ENCODE results near the gene HDGFL1.

HDGFL1 gene

GRCh38 chr6:22570185-22570551, 802 bp downstream of the HDGFL1 start:
- Mint-ChIP-seq H3K27me3 (ENCODE audit: low read depth) (no peaks in the 10 kb centered on the region), H3K4me3 (no peak overlapping the region), H3K4me1 (ENCODE audit: low read depth) (no peaks in the 10 kb centered on the region), H3K27ac (no peak overlapping the region), H3K36me3 (ENCODE audit: low read depth) (no peaks in the 10 kb centered on the region), H3K9me3 (peaks cover 5% of the 10 kb centered on the region)
- no peak for DNase-seq (ENCODE audit: low spot score)

GRCh38 chr6:22575190-22575589, 5.8 kb downstream of the HDGFL1 start:
- H3K9me3 Mint-ChIP-seq = peaks cover 5% of the 10 kb centered on the region
- H3K4me3 Mint-ChIP-seq = no peak overlapping the region
- H3K4me1 Mint-ChIP-seq (ENCODE audit: low read depth) = no peaks in the 10 kb centered on the region
- no peak for DNase-seq (ENCODE audit: low spot score)
- no peaks in the 10 kb centered on the region for H3K27me3 Mint-ChIP-seq (ENCODE audit: low read depth)
- H3K36me3 Mint-ChIP-seq (ENCODE audit: low read depth) = no peaks in the 10 kb centered on the region
- H3K27ac Mint-ChIP-seq = no peak overlapping the region

GRCh38 chr6:22579439-22579838, 10.1 kb downstream of the HDGFL1 start:
- Mint-ChIP-seq H3K9me3 (no peaks in the 10 kb centered on the region), H3K27ac (no peak overlapping the region), H3K4me1 (ENCODE audit: low read depth) (no peaks in the 10 kb centered on the region), H3K27me3 (ENCODE audit: low read depth) (no peaks in the 10 kb centered on the region), H3K4me3 (no peak overlapping the region), H3K36me3 (ENCODE audit: low read depth) (no peaks in the 10 kb centered on the region)
- no peak for DNase-seq (ENCODE audit: low spot score)

- Mint-ChIP-seq H3K27me3 (ENCODE audit: low read depth) (no peaks in the 10 kb centered on the region), H3K4me3 (no peak overlapping the region), H3K27ac (no peak overlapping the region), H3K9me3 (no peaks in the 10 kb centered on the region), H3K4me1 (ENCODE audit: low read depth) (no peaks in the 10 kb centered on the region), H3K36me3 (ENCODE audit: low read depth) (no peaks in the 10 kb centered on the region)
- no peak for DNase-seq (ENCODE audit: low spot score)
Measured at GRCh38 chr6:22580337-22580736, 11.0 kb downstream of the HDGFL1 start.

GRCh38 chr6:22582417-22583205, 13.2 kb downstream of the HDGFL1 start:
- Mint-ChIP-seq H3K36me3 (ENCODE audit: low read depth) (no peaks in the 10 kb centered on the region), H3K9me3 (no peaks in the 10 kb centered on the region)
- no peak for DNase-seq (ENCODE audit: low spot score)

GRCh38 chr6:22583230-22583629, 13.9 kb downstream of the HDGFL1 start:
- Mint-ChIP-seq H3K36me3 (ENCODE audit: low read depth) (no peaks in the 10 kb centered on the region), H3K27ac (no peak overlapping the region), H3K27me3 (ENCODE audit: low read depth) (no peaks in the 10 kb centered on the region), H3K4me1 (ENCODE audit: low read depth) (no peaks in the 10 kb centered on the region), H3K4me3 (no peak overlapping the region), H3K9me3 (no peaks in the 10 kb centered on the region)
- DNase-seq (ENCODE audit: low spot score) = no peak

More at GRCh38 chr6:22582417-22583205, 13.2 kb downstream of the HDGFL1 start:
- Mint-ChIP-seq H3K27ac (no peak overlapping the region), H3K4me1 (ENCODE audit: low read depth) (no peaks in the 10 kb centered on the region), H3K27me3 (ENCODE audit: low read depth) (no peaks in the 10 kb centered on the region), H3K4me3 (no peak overlapping the region)

- Mint-ChIP-seq H3K4me1 (ENCODE audit: low read depth) (no peaks in the 10 kb centered on the region), H3K27me3 (ENCODE audit: low read depth) (no peaks in the 10 kb centered on the region), H3K4me3 (no peak overlapping the region), H3K9me3 (no peaks in the 10 kb centered on the region), H3K27ac (no peak overlapping the region), H3K36me3 (ENCODE audit: low read depth) (no peaks in the 10 kb centered on the region)
- DNase-seq (ENCODE audit: low spot score) = no peak
Measured at GRCh38 chr6:22583927-22584326, 14.6 kb downstream of the HDGFL1 start.

DNA sequence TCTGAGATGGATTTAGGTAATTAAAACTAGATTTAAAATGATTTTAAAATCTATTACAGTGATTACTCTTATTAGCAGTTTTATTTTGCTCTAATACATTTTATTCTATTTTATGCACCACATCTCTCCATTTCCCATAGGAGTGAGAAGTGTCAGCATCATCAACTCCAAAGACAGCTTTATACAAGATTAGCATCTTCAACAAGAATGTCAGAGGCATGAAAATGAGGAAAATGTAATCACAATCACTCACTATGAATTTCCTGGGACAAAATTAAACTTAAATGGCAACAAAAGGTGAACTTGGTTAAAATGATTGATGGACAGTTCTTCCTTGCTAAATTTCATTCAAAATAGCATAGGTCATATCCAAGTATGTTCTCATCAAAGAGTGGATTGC, 19.8 kb downstream of the HDGFL1 start:
- no peak overlapping the region for H3K27ac Mint-ChIP-seq
- no peak overlapping the region for H3K4me3 Mint-ChIP-seq
- H3K27me3 Mint-ChIP-seq (ENCODE audit: low read depth) = no peaks in the 10 kb centered on the region
- DNase-seq (ENCODE audit: low spot score) = no peak
- H3K36me3 Mint-ChIP-seq (ENCODE audit: low read depth) = no peaks in the 10 kb centered on the region
- H3K9me3 Mint-ChIP-seq = no peaks in the 10 kb centered on the region
- no peaks in the 10 kb centered on the region for H3K4me1 Mint-ChIP-seq (ENCODE audit: low read depth)

DNA sequence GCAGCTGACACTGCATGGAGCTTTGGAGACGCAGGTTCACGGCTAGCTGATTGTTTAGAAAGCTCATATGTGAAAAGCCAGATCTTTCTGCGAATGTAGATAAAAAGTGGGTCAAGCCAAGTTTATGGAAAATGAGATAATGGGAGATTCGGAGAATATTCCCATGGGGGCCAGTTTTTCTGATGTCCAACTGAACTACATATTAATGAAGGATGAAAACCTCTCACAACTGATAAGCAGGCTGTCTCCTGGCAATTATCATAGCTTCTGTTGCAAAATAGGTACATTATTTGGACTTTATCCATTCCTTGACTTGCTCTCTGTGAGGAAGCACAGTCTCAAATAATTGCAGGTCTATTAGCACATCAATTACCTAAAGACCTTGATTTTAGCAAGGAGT, 21.1 kb downstream of the HDGFL1 start:
- H3K27ac Mint-ChIP-seq = no peak overlapping the region
- DNase-seq (ENCODE audit: low spot score) = no peak
- H3K4me1 Mint-ChIP-seq (ENCODE audit: low read depth) = no peaks in the 10 kb centered on the region
- no peak overlapping the region for H3K4me3 Mint-ChIP-seq
- no peaks in the 10 kb centered on the region for H3K36me3 Mint-ChIP-seq (ENCODE audit: low read depth)
- H3K27me3 Mint-ChIP-seq (ENCODE audit: low read depth) = no peaks in the 10 kb centered on the region
- no peaks in the 10 kb centered on the region for H3K9me3 Mint-ChIP-seq

GRCh38 chr6:22593895-22594294, 24.5 kb downstream of the HDGFL1 start:
- DNase-seq (ENCODE audit: low spot score) = no peak
- H3K9me3 Mint-ChIP-seq = peaks cover 4% of the 10 kb centered on the region
- H3K27me3 Mint-ChIP-seq (ENCODE audit: low read depth) = no peaks in the 10 kb centered on the region
- H3K27ac Mint-ChIP-seq = no peak overlapping the region
- no peaks in the 10 kb centered on the region for H3K4me1 Mint-ChIP-seq (ENCODE audit: low read depth)
- H3K36me3 Mint-ChIP-seq (ENCODE audit: low read depth) = no peaks in the 10 kb centered on the region
- H3K4me3 Mint-ChIP-seq = no peak overlapping the region

DNA sequence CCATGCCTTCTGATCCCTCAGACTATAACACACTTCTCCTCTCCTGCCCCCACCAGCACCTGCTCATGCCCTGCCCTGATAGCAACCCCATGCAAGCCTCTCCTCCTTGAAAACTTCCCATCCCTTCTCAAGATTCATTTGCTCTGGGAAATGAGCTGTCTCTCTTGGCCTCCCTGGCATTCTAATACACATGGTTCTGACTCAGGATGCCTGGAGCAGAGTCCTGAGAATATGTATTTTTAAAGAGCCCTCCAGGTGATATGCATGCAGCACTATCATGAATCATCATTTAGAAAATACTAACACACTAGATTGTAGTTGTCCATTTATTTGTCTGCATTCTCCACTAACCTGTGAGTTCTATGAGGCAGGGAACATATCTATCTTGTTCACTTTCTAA, 26.6 kb downstream of the HDGFL1 start:
- Mint-ChIP-seq H3K36me3 (ENCODE audit: low read depth) (no peaks in the 10 kb centered on the region), H3K27ac (no peak overlapping the region), H3K9me3 (peaks cover 4% of the 10 kb centered on the region), H3K4me1 (ENCODE audit: low read depth) (no peaks in the 10 kb centered on the region), H3K27me3 (ENCODE audit: low read depth) (no peaks in the 10 kb centered on the region), H3K4me3 (no peak overlapping the region)
- no peak for DNase-seq (ENCODE audit: low spot score)

- Mint-ChIP-seq H3K4me3 (no peak overlapping the region), H3K27ac (no peak overlapping the region), H3K9me3 (peaks cover 4% of the 10 kb centered on the region), H3K27me3 (ENCODE audit: low read depth) (no peaks in the 10 kb centered on the region), H3K36me3 (ENCODE audit: low read depth) (no peaks in the 10 kb centered on the region), H3K4me1 (ENCODE audit: low read depth) (no peaks in the 10 kb centered on the region)
- no peak for DNase-seq (ENCODE audit: low spot score)
Measured at GRCh38 chr6:22598339-22598738, 29.0 kb downstream of the HDGFL1 start.

- no peaks in the 10 kb centered on the region for H3K36me3 Mint-ChIP-seq (ENCODE audit: low read depth)
Measured at GRCh38 chr6:22600059-22600458, 30.7 kb downstream of the HDGFL1 start.

DNA sequence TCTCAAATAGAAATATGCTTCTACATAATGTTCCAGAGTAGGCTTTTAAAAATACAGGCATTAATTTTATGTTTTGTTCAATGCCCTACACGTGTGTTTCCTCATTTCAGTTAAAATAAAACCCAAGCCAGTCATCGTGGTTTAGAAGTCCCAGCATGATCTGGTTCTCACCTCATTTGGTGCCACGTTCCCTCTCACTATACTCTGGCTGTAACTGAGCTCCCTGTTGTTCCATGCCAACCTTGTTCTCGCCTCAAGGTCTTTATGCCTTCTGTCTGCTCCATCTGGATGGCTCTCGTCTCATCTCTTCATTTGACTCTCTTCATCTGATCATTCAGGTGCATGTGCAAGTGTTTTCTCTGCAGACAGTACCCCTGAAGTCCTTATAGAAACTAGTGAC, 32.6 kb downstream of the HDGFL1 start:
- H3K36me3 Mint-ChIP-seq (ENCODE audit: low read depth) = no peaks in the 10 kb centered on the region
- H3K9me3 Mint-ChIP-seq = peaks cover 4% of the 10 kb centered on the region
- H3K27me3 Mint-ChIP-seq (ENCODE audit: low read depth) = no peaks in the 10 kb centered on the region
- no peak overlapping the region for H3K27ac Mint-ChIP-seq
- no peak overlapping the region for H3K4me3 Mint-ChIP-seq
- no peaks in the 10 kb centered on the region for H3K4me1 Mint-ChIP-seq (ENCODE audit: low read depth)
- DNase-seq (ENCODE audit: low spot score) = no peak

More at GRCh38 chr6:22600059-22600458, 30.7 kb downstream of the HDGFL1 start:
- Mint-ChIP-seq H3K27me3 (ENCODE audit: low read depth) (no peaks in the 10 kb centered on the region), H3K4me1 (ENCODE audit: low read depth) (no peaks in the 10 kb centered on the region), H3K4me3 (no peak overlapping the region), H3K9me3 (peaks cover 4% of the 10 kb centered on the region), H3K27ac (no peak overlapping the region)
- no peak for DNase-seq (ENCODE audit: low spot score)

- Mint-ChIP-seq H3K4me1 (ENCODE audit: low read depth) (no peaks in the 10 kb centered on the region), H3K27me3 (ENCODE audit: low read depth) (no peaks in the 10 kb centered on the region), H3K9me3 (no peaks in the 10 kb centered on the region), H3K4me3 (no peak overlapping the region), H3K36me3 (ENCODE audit: low read depth) (no peaks in the 10 kb centered on the region), H3K27ac (no peak overlapping the region)
- DNase-seq (ENCODE audit: low spot score) = no peak
Measured at GRCh38 chr6:22605736-22606135, 36.4 kb downstream of the HDGFL1 start.
